GM13977 (cell line): Measurements from ENCODE around the gene JAM3.

Experiments
- DNase-seq: peaks from one replicate; pipeline ENCODE4 v3.0.0; 2012; ENCODE audit warnings: low spot score
- CTCF ChIP-seq: IDR thresholded peaks from 2 replicates; pipeline ENCODE4 v1.5.1; 2012; ENCODE audit warnings: mild to moderate bottlenecking, control low read depth; ENCODE audit not compliant: insufficient read depth; ENCODE audit errors: extremely low read depth, missing control alignments
- in situ Hi-C: fragments of 300-500 bp; cut with MboI; formaldehyde crosslinking; loops from one replicate; pipeline ENCODE4 v1.12.0; 2022; ENCODE audit warnings: low sequenced_read_pairs, low pct_unique_long_range_greater_than_20kb, mixed read lengths, inconsistent platforms; ENCODE audit not compliant: unreplicated experiment

The JAM3 gene

GRCh38 chr11:134032501-134033091 is 36.3 kb upstream of the JAM3 start:
- no peak for DNase-seq
- in situ Hi-C loops = no loop called here
- no peak for TF ChIP-seq CTCF

GRCh38 chr11:134033276-134033675 is 35.6 kb upstream of the JAM3 start:
- TF ChIP-seq CTCF = no peak
- in situ Hi-C loops = no loop called here
- DNase-seq = no peak

- DNase-seq = peak; percentile 69
- in situ Hi-C loops = no loop called here
- TF ChIP-seq CTCF = no peak
Measured at GRCh38 chr11:134033696-134034491, 35.0 kb upstream of the JAM3 start.

GRCh38 chr11:134034496-134035381 is 34.1 kb upstream of the JAM3 start:
- no peak for TF ChIP-seq CTCF
- in situ Hi-C loops = no loop called here
- DNase-seq = no peak

GRCh38 chr11:134036492-134037045 is 32.3 kb upstream of the JAM3 start:
- DNase-seq = no peak
- no peak for TF ChIP-seq CTCF
- in situ Hi-C loops = no loop called here
